HG03175 (cell line): Measurements from ENCODE around the gene PTGES.
"Not testable (repeated sequence)": the region's sequence is repeated elsewhere in the genome, so short reads cannot be mapped to it uniquely, and the experiment has no call there.

Experiments used
- ATAC-seq: cut with Tn5 transposase; IDR thresholded peaks from one replicate; pipeline ENCODE4 v1.9.1; 2021; ENCODE audit warnings: mild to moderate bottlenecking, moderate library complexity; ENCODE audit not compliant: unreplicated experiment

Gene PTGES

GRCh38 chr9:129773262-129774048 lies 20.6 kb upstream of the PTGES start:
- ATAC-seq: no peak

- no peak for ATAC-seq
Measured at GRCh38 chr9:129770741-129771140, 17.9 kb upstream of the PTGES start.

GRCh38 chr9:129769669-129770068 lies 16.8 kb upstream of the PTGES start:
- no peak for ATAC-seq

DNA sequence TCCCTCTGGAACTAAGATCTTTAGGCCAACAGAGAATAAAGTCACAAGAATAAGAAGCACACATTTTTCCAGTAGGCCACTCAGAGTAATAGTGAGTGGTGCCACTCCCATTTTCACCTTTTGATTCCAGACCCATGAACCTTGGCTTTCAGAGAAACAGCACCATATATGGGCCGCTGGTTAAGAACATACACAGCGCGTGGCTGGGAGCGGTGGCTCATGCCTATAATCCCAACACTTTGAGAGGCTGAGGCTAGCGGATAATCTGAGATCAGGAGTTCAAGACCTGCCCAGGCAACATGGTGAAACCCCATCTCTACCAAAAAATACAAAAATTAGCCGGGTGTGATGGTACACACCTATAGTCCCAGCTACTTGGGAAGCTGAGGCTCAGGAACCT lies 15.6 kb upstream of the PTGES start:
- ATAC-seq: no peak

- no peak for ATAC-seq
Measured at GRCh38 chr9:129765764-129766317, 13.0 kb upstream of the PTGES start.

DNA sequence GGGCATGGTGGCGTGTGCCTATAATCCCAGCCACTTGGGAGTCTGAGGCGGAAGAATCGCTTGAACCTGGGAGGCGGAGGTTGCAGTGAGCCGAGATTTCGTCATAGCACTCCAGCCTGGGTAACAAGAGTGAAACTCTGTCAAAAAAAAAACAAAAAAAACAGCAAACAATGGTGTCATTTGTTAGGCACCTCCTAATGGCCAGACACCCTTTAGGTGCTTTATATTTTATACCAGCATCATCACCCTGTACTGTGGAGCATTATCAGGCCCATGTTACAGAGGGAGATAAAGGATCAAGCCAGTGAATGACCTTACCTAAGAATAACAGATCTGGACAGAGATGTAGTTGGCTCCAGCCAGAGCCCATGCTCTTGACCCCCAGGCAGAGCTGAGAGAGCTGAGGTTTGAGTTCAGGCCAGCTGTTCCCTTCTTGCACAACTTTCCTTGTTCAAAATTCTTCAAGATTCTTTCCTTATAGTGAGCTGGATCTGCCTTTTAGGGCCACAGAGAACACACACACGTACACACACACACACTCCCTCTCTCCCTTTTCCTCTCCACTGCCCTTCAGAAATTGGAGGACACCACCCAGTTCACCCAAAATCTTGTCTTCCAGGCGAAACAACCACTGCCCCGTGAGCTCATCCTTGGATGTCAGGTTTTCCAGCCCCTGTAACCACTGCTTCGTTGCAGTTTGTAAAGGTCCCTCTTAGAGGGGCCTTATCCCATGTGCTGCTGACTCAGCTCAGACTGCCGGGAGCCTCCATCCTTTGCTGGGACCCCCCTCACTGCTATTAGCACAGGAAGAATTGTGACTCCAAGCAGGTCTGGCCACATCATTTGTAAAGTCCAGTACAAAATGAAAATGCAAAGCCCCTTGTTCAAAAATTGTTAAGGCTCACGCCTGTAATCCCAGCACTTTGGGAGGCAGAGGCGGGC lies 10.4 kb upstream of the PTGES start:
- ATAC-seq: no peak

GRCh38 chr9:129762370-129762984 lies 9.6 kb upstream of the PTGES start:
- ATAC-seq: not testable (repeated sequence)

GRCh38 chr9:129761901-129762369 lies 9.1 kb upstream of the PTGES start:
- ATAC-seq: no peak

- ATAC-seq: no peak
Measured at GRCh38 chr9:129761293-129761900, 8.6 kb upstream of the PTGES start.

- ATAC-seq: not testable (repeated sequence)
Measured at GRCh38 chr9:129760784-129761183, 7.9 kb upstream of the PTGES start.

DNA sequence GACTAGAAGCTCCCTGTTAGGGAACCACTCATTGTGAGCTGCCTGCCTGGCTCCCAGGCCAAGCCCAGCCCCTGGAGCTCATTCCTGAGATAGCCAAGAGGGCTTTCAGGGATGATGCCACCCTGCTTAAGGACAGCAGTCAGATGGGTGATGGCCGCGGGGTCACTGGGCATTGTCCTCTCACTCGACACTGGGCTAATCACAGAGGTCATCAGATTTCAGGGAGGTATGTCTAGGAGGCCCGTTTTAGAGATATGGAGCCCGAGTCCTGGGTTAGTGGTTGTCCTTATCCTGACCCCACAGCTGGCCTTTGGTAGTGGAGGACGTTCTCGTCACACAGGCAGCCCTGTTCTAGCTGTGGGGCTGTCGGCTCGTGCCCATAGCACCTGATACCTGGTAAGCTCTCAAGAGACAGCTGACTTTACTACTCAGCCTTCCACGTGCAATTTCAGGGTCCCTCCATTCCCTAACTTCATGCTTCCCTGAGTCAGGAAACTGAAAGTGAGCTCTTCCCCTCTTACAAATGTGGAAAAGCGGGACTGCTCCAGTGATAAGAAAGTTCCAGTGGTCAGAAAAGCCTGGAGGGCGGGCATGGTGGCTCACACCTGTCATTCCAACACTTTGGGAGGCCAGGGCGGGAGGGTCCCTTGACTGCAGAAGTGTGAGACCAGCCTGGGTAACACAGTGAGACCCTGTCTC lies 7.1 kb upstream of the PTGES start:
- ATAC-seq: no peak

DNA sequence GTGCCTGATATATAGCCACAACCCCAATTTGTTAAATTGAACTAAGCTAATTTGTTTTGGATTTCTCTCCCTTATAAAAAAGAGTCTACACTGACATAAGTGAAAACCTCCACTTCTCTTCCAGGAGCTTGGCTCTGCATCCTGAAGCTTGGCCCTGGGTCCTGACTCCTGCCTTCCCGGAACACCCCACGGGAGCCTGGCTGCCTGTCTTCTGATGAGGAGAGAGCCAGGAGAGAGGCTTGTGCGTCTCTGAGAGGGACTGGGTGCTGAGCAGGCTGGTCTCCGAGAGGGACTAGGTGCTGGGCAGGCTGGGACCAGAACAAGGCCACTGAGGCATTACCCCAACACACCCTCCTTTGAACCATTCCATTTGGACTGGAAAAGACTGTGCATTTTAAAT lies 6.5 kb upstream of the PTGES start:
- ATAC-seq: no peak

DNA sequence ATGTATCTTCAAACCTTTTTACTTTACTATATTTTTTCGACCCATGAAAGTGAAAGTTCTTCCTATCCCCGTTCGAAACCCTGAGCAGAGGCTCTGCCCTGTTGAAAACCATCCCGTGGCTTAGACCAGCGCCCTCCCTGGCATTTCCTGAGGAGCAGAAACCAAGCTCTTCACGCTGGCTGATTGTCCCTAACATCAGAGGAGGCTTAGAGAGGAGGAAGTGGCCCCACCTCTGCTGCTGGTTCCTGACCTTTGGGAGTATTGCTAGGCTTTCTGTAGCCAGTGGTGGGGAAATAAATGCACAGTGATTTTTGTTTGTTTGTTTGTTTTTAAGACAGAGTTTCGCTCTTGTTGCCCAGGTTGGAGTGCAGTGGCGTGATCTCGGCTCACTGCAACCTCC lies 4.2 kb upstream of the PTGES start:
- no peak for ATAC-seq

GRCh38 chr9:129756191-129756590 lies 3.3 kb upstream of the PTGES start:
- ATAC-seq: no peak

DNA sequence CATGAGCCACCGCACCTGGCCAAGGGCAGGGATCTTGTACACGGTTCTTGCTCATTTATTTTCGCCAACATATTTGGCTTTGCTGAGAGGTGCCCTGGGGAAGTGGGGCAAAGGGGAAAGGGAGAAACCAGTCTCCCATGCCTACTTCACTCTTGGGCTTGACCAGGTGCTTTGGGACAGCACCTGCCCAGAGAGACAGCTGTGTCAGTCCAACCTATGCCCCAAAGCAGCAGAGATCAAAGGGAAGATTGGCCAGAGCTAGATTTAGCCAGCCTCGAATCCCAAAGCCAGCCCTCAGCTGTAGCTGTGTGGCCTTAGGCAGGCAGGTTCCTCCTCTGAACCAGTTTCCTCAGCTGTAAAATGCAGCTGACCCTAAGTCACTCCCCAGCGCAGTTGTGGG lies 2.3 kb upstream of the PTGES start:
- ATAC-seq: no peak

DNA sequence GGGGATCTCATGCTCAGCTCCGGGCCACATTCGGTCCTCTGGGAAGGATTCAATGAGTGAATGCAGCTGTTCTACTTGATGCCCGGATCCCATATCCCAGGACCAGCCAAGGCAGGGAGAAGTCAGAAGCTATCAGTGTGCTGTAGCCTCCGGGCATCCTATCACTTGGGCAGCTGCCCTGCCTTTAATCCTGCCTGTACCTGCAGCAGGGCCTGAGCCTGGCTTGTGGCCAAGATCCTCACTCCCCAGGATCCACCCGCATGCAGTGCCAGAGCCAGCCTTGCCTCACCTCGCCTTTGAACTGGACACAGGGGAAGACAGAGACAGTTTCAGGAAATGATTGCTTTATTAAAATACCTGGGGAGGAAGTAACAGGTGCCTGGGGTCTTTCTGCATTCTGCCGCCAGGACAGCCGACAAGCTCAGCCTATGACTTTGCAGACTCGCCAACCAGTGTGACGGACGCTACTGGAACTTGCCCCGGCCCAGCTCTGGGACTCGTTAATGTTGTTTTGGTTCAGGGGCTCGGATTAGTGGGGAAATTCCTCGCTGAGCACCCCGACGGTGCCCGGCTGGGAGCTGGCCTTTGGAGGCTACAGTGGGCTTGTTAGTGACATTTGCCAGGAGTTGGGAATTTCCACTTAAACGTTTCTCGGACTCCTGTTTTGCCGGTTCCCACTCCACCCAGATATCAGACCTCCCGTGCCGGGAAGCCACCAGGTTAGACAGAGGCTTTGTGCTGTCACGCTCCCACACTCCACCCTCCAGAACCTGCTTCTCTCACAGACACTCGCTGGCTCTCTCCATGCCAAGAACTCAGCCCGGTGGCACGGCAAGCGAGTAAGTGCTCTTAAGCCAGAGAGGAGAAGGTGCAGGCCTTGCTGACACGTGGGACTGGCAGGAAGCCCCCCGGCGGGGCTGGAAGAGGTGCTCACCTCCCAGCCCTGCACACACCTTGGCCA lies 721 bp downstream of the PTGES start:
- ATAC-seq: no peak

DNA sequence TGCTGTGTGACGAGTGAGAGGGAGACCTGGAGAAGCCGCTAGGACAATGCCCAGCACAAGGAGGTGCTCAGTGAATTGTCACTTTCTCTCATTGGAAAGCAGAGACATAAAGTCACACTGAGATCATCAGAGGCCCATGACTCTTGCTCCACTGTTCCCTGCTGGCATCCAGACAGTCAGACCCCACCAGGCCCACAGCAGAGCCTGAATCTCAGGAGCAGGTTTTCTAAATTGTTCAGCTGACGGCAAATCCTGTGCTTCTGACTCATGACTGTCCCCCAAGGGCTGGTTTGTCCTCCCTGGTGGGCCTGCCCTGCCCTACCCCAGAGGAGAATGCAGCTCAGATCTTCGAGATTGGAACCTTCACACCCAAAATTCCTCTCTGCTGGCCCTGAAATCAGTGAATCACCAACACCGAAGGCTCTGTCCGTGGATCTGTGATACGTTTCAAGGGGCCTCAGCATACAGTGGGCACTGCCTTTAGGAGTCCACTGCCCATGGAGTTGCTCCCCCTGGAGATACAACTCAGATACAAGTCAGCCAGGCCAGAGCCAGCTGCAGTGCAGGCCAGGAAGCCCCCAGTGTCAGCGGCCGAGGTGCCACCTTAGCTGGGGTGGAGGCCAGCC lies 2.7 kb downstream of the PTGES start:
- no peak for ATAC-seq

DNA sequence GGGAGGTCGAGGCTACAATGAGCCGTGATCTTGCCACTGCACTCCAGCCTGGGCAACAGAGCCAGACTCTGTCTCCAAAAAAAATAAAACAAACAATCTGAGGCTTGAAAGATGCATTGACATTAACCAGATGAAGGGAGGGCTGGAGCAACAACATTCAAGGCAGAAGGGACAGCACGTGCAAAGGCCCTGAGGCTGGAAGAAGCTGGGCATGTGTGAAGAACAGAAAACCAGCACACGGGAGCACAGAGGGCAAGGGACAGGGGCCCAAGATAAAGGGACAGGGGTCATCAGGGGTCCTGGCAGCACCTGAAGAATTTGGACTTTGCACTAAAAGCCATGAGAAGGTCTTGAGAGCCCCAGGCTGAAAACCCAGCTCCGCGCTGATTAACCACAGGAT lies 3.3 kb downstream of the PTGES start:
- no peak for ATAC-seq
